HG03354 (cell line): Measurements from ENCODE around the gene CDK5RAP2.
"Not testable (repeated sequence)": the region's sequence is repeated elsewhere in the genome, so short reads cannot be mapped to it uniquely, and the experiment has no call there.

ENCODE experiments used
- ATAC-seq: cut with Tn5 transposase; IDR thresholded peaks from one replicate; pipeline ENCODE4 v1.9.1; 2021; ENCODE audit warnings: mild to moderate bottlenecking; ENCODE audit not compliant: unreplicated experiment, poor library complexity, severe bottlenecking

CDK5RAP2 gene

GRCh38 chr9:120580051-120580896, at the start of gene CDK5RAP2:
CDK5RAP2 (minus strand) TSS chr9:120580167; CDS start chr9:120579978, 189 bp downstream.
- peak; percentile 90 for ATAC-seq

DNA sequence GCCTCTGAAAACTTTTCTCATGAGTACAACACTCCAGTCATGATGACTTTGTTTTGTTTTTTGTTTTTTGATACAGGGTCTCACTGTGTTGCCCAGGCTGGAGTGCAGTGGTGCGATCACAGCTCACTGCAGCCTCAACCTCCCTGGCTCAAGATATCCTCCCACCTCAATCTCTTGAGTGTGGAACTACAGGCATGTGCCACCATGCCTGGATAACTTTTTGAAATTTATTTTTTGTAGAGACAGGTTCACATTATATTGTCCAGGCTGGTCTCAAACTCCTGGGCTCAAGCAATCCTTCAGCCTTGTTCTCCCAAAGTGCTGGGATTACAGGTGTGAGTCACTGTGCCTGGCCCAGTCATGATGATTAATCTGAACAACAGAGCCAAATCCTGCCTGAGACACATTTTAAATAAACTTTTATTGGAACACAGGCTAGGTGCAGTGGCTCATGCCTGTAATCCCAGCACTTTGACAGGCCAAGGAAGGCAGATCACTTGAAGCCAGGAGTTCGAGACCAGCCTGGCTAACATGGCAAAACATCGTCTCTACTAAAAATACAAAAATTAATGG, 49.0 kb upstream of the CDK5RAP2 start:
- not testable (repeated sequence) for ATAC-seq

DNA sequence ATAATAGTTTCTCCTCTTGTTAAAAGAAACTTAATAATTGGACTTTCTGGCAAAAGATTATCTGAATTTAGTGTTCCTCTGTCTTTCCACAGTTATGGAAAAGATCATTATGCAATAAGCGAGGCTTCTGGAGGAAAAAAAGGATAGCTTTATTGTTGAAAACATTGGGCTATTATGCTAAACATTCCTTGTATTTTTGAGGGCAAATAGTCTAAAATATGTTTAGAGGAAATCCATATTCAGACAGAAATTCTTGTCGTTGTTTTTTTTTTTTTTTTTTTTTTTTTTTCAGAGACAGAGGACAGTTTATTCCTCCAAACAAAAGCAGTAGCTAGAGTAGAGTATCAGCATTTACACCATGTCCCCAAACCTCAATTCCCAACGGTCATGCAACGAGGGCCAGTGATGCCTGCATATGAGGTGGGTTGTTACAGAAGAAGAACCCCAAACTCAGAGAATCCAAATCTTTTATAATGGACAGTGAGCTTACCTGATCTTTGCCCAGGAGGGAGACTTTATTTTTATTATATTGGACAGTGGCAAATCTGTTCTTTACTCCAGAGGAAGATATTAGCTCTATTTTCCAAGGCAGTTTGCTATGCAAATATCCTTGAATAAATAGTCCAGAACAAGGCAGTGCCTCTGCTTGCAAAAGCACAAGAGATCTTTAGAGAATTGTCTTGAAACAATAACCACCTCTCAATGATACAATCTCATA, 48.4 kb upstream of the CDK5RAP2 start:
- ATAC-seq = no peak

GRCh38 chr9:120627073-120627472, 47.1 kb upstream of the CDK5RAP2 start:
- no peak for ATAC-seq

- ATAC-seq = no peak
Measured at GRCh38 chr9:120626512-120626911, 46.5 kb upstream of the CDK5RAP2 start.

- ATAC-seq = no peak
Measured at GRCh38 chr9:120625222-120625621, 45.3 kb upstream of the CDK5RAP2 start.

GRCh38 chr9:120622790-120623189, 42.8 kb upstream of the CDK5RAP2 start:
- no peak for ATAC-seq

DNA sequence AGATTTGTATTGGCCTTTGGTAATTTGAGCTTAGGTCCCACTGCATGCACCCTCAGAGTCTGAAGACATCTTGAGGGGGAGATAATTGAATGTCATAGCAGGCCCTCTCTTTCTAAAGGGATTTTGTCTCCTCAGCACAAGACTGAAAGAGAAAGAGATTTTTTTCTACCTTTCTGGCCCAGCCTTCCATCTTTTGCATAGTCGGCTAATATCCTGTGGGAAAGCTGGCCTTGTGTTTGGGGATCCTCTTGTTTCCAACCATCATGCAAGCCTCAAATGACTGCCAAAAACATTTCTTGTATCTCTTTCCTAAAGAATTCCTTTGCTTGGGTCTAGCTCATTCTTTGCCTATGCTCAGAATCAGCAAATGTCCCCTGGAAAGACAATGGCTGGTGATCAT, 42.0 kb upstream of the CDK5RAP2 start:
- ATAC-seq = no peak

DNA sequence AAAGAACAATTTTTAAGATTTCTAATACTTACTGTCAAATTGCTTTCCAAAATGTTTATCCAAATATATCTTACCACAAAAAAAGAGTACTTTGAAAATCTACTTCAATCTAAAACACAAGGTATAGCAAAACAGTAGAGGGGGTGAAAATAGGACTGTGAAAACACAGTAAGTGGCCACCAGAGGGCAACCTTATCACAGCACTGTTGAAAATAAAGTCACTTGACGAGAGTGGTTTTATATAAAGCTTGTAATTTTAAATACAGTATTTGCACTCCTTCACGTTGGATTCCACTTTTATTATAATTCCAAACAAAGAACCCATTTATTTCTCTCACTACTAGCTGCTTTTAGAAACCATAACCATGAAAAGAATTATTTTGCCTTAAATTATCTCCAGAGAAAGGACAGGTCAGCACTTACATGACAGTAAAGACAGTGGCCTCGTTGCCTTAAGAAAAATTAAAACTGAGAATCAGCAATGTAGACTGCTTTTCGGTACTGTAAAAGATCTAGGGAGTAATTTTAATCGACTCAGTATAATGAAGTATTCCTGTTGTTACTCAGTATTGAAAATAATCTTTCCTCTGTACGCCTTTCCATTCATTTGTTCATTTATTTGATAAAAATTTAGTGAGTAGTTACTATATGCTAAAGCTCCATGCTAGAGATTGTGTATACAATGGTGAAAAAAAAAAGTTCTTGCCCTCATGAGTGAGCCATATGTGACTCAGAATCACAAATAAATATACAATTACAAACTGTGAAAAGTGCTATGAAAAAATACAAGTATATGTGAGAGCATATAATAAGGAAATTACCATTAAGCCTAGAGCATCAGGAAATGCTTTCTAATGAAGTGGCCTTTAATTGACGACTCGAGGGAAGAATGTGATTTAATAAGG, 40.0 kb upstream of the CDK5RAP2 start:
- peak; percentile 79 for ATAC-seq

GRCh38 chr9:120616966-120617935, 37.3 kb upstream of the CDK5RAP2 start:
- ATAC-seq = no peak

GRCh38 chr9:120612218-120612617, 32.3 kb upstream of the CDK5RAP2 start:
- ATAC-seq = no peak

DNA sequence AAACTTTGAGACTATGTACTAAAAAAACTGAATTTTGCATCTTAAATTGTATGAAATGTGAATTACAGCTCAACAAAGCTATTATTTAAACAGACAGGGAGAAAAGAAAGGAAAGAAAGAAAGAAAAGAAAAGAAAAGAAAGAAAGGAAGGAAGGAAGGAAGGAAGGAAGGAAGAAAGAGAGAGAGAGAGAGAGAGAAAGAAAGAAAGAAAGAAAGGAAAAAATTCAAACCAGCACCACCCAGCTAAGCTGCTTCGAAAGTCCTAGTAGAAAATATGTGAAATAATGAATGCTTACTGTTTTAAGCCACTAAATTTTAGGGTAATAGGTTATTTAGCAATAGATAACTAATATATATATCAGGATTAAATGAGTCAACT, 31.7 kb upstream of the CDK5RAP2 start:
- no peak for ATAC-seq

- no peak for ATAC-seq
Measured at GRCh38 chr9:120610975-120611689, 31.2 kb upstream of the CDK5RAP2 start.

- ATAC-seq = no peak
Measured at GRCh38 chr9:120609636-120610035, 29.7 kb upstream of the CDK5RAP2 start.

DNA sequence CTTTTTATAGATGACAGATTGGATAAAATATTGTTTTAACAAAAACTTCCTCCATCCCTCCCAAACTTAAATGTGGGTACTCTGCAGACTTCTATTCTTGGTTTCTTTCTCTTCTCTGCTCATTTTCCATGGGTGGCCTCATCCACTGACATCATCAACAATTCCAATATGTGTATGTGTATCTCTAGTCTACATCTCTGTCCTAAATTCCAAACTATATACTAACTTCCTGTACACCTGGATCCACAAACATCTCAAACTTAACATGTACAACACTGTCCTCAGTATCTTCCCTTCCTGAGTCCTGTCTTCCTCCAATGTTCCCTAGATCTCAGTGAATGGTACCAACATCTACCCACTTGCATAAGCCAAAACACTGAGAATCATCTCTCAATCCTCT, 28.5 kb upstream of the CDK5RAP2 start:
- ATAC-seq = no peak

DNA sequence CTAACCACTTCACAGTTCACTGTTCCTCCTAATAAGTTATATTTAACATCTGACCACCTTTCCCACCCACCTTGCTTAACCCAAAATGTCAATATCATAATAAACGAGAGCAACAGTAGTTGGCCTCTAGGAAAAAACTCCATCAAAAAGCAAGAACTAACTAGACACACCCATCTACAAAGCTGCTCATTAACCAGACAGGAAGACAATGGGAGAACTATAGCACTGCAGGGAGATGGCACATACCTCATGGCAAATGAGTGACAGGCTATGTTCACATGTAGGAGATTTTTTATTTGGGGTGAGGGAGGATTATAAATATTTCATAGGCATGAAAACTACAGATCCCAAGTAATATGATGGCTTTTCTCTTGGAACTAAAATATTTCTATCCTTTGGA, 23.6 kb upstream of the CDK5RAP2 start:
- ATAC-seq = no peak

GRCh38 chr9:120603010-120603409, 23.0 kb upstream of the CDK5RAP2 start:
- no peak for ATAC-seq

GRCh38 chr9:120593955-120594277, 13.9 kb upstream of the CDK5RAP2 start:
- no peak for ATAC-seq
